Measurements from ENCODE around the gene SEMG2.

The SEMG2 gene

GRCh38 chr20:45230631-45231030, 9.5 kb downstream of the SEMG2 start:
- no peak for DNase-seq (ENCODE audit: low spot score)

- DNase-seq (ENCODE audit: low spot score), result no peak
Observed at GRCh38 chr20:45235995-45236394, 14.8 kb downstream of the SEMG2 start.

GRCh38 chr20:45238139-45238538, 17.0 kb downstream of the SEMG2 start:
- DNase-seq (ENCODE audit: low spot score), result no peak

GRCh38 chr20:45246109-45246508, 24.9 kb downstream of the SEMG2 start:
- DNase-seq (ENCODE audit: low spot score), result no peak

GRCh38 chr20:45247865-45248264, 26.7 kb downstream of the SEMG2 start:
- DNase-seq (ENCODE audit: low spot score), result no peak

GRCh38 chr20:45248609-45249008, 27.4 kb downstream of the SEMG2 start:
- no peak for DNase-seq (ENCODE audit: low spot score)

GRCh38 chr20:45251884-45252560, 30.8 kb downstream of the SEMG2 start:
- no peak for DNase-seq (ENCODE audit: low spot score)

GRCh38 chr20:45253261-45253660, 32.1 kb downstream of the SEMG2 start:
- no peak for DNase-seq (ENCODE audit: low spot score)

- DNase-seq (ENCODE audit: low spot score), result no peak
Observed at GRCh38 chr20:45254383-45255262, 33.5 kb downstream of the SEMG2 start, which contains the start of gene SLPI. SLPI (minus strand) TSS chr20:45254564; CDS start chr20:45254543, 21 bp downstream.

- no peak for DNase-seq (ENCODE audit: low spot score)
Observed at GRCh38 chr20:45257161-45257560, 36.0 kb downstream of the SEMG2 start.

GRCh38 chr20:45257711-45258110, 36.5 kb downstream of the SEMG2 start:
- DNase-seq (ENCODE audit: low spot score), result no peak

- no peak for DNase-seq (ENCODE audit: low spot score)
Observed at GRCh38 chr20:45258259-45258658, 37.1 kb downstream of the SEMG2 start.

- no peak for DNase-seq (ENCODE audit: low spot score)
Observed at GRCh38 chr20:45258664-45259063, 37.5 kb downstream of the SEMG2 start.

GRCh38 chr20:45263556-45264266, 42.5 kb downstream of the SEMG2 start:
- DNase-seq (ENCODE audit: low spot score), result no peak

- no peak for DNase-seq (ENCODE audit: low spot score)
Observed at GRCh38 chr20:45266977-45267376, 45.8 kb downstream of the SEMG2 start.

GRCh38 chr20:45268531-45268930, 47.4 kb downstream of the SEMG2 start:
- DNase-seq (ENCODE audit: low spot score), result no peak

- DNase-seq (ENCODE audit: low spot score), result no peak
Observed at GRCh38 chr20:45269056-45269455, 47.9 kb downstream of the SEMG2 start.

- no peak for DNase-seq (ENCODE audit: low spot score)
Observed at GRCh38 chr20:45269754-45270270, 48.6 kb downstream of the SEMG2 start.
